HEK293T (cell line): Measurements from ENCODE around the gene F13B.

Experiments used
- ARNT ChIP-seq: fragments of 450-650 bp; IDR thresholded peaks from 2 replicates; pipeline ENCODE4 v1.6.1; 2017; ENCODE audit warnings: mild to moderate bottlenecking
- BHLHE40 ChIP-seq: fragments of 450-650 bp; IDR thresholded peaks from 2 replicates; pipeline ENCODE4 v1.6.1; 2016; ENCODE audit warnings: mild to moderate bottlenecking, moderate library complexity, borderline replicate concordance
- ELF4 ChIP-seq: fragments of 450-650 bp; IDR thresholded peaks from 2 replicates; pipeline ENCODE4 v1.6.1; 2017; ENCODE audit warnings: antibody characterized with exemption
- FOXA1 ChIP-seq: fragments of 450-650 bp; IDR thresholded peaks from 2 replicates; pipeline ENCODE4 v1.6.1; 2016; ENCODE audit warnings: mild to moderate bottlenecking
- FOXK2 ChIP-seq: fragments of 450-650 bp; IDR thresholded peaks from 2 replicates; pipeline ENCODE4 v1.6.1; 2016; ENCODE audit warnings: mild to moderate bottlenecking
- FOXM1 ChIP-seq: fragments of 450-650 bp; IDR thresholded peaks from 2 replicates; pipeline ENCODE4 v1.6.1; 2017; ENCODE audit warnings: mild to moderate bottlenecking, borderline replicate concordance
- HDGF ChIP-seq: fragments of 450-650 bp; IDR thresholded peaks from 2 replicates; pipeline ENCODE4 v1.6.1; 2017; ENCODE audit warnings: antibody characterized with exemption, borderline replicate concordance
- LEF1 ChIP-seq: fragments of 450-650 bp; IDR thresholded peaks from 2 replicates; pipeline ENCODE4 v1.6.1; 2017; ENCODE audit warnings: mild to moderate bottlenecking, borderline replicate concordance
- NFRKB ChIP-seq: fragments of 450-650 bp; IDR thresholded peaks from 2 replicates; pipeline ENCODE4 v1.6.1; 2016; ENCODE audit warnings: mild to moderate bottlenecking, moderate library complexity
- SP1 ChIP-seq: fragments of 450-650 bp; IDR thresholded peaks from 2 replicates; pipeline ENCODE4 v1.6.1; 2017
- SUZ12 ChIP-seq: fragments of 450-650 bp; IDR thresholded peaks from 2 replicates; pipeline ENCODE4 v1.6.1; 2016; ENCODE audit warnings: mild to moderate bottlenecking
- TARDBP ChIP-seq: fragments of 450-650 bp; IDR thresholded peaks from 2 replicates; pipeline ENCODE4 v1.6.1; 2016
- TF ChIP-seq, protein P1 (sequence below): fragments of 450-650 bp; IDR thresholded peaks from 2 replicates; pipeline ENCODE4 v1.6.1; 2016

DNA sequence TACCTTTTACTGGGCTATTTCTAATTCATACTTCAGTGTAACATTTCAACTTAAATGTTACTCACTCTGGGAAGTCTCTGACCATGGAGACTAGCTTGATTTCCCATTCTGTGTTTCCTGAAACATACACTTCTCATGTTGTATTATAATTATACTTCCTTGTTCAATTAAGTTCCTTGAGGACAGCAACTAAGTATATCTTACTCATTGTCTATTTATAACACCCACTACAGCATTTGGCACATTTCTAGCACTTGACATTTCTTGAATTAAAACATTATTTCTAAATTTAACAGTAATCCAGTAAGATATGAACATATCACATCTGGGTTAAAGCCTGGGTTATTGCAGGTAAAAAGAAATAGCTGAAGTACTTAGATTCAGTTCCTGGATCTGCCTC is 32.4 kb upstream of the F13B start:
- TF ChIP-seq FOXK2 (no peak), FOXM1 (no peak), NFRKB (no peak), SP1 (no peak), TARDBP (no peak), FOXA1 (no peak), BHLHE40 (no peak), HDGF (no peak), ELF4 (no peak), SUZ12 (no peak), ARNT (no peak), LEF1 (no peak)
- TF ChIP-seq, protein P1, sequence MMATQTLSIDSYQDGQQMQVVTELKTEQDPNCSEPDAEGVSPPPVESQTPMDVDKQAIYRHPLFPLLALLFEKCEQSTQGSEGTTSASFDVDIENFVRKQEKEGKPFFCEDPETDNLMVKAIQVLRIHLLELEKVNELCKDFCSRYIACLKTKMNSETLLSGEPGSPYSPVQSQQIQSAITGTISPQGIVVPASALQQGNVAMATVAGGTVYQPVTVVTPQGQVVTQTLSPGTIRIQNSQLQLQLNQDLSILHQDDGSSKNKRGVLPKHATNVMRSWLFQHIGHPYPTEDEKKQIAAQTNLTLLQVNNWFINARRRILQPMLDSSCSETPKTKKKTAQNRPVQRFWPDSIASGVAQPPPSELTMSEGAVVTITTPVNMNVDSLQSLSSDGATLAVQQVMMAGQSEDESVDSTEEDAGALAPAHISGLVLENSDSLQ: no peak
